KBM-7 (cell line): ENCODE measurements around the gene MYPN.
A peak's percentile ranks its signal among the peaks of the same experiment; 100 is the strongest.
"Not testable (repeated sequence)": the region's sequence is repeated elsewhere in the genome, so short reads cannot be mapped to it uniquely, and the experiment has no call there.

Experiments used
- DNase-seq: peaks from one replicate; pipeline ENCODE4 v3.0.0-alpha.2; 2015
- in situ Hi-C: fragments of 300-500 bp; cut with MboI; formaldehyde crosslinking; loops from 2 replicates; pipeline ENCODE4 v1.14.3; 2020; ENCODE audit warnings: low sequenced_read_pairs, low pct_unique_long_range_greater_than_20kb, mixed read lengths

MYPN gene

DNA sequence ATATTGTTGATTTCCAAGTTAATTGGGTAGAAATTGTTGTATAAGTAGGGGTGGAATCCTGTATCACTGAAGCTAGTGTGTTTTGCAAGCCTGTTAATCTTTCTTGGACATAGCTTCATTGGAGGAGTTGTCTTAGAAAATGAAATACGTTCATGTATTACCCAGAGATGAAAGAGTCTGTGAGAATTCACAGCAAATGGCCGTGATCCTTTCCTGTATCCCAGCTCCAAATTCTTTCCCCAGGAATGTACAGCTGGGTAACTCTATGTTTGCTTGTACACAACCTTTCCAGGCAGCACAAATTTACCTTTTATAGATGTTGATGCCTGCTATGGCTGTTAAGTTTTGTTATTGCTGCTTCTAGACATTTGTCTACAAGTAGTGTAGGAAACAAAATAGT, 18.7 kb downstream of the MYPN start:
- in situ Hi-C loops: no loop called here

DNA sequence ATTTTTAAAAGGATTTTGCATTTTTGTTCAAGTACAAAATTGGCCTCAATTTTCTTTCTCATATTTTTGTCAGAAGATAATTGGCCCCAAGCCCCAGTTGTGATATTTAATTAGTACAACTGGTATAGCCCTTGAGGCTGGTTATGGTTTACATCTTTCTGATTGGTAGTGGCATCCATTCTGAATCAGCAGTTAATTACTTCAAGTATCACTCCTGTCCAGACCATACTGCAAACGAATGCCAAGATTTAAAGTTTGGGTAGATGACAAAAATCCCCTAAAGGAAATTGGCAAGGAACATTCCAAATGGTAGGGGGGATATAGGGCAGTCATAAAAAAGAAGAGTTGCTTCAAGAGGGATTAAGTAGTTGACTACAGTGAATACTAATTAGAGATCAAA, 23.1 kb downstream of the MYPN start:
- in situ Hi-C loops: no loop called here
- no peak for DNase-seq

More for the DNA sequence above, 18.7 kb downstream of the MYPN start:
- DNase-seq: no peak

GRCh38 chr10:68133523-68133922, 24.2 kb downstream of the MYPN start:
- in situ Hi-C loops: no loop called here
- no peak for DNase-seq

DNA sequence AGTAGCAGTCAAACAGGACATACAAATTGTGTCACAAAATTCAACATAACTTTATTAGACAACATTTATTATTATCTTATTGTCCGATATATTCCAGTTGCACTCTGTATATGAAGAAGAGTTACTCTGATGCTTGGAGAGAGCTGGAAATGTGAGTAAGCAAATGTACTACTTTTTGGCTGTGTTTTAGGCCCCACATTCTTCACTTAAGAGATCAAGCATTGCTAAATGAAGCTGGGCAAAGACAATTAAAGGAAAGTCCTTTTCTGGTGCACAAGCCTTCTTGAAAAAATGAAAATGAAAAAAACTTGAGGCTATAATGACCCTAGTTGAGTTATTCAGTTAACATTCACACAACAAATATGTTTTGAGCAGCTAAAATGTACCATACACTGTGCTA, 26.1 kb downstream of the MYPN start:
- in situ Hi-C loops: no loop called here
- DNase-seq: no peak

GRCh38 chr10:68135922-68136792, 26.9 kb downstream of the MYPN start:
- in situ Hi-C loops: no loop called here
- no peak for DNase-seq

GRCh38 chr10:68137171-68137570, 27.9 kb downstream of the MYPN start:
- no peak for DNase-seq
- in situ Hi-C loops: no loop called here

- no peak for DNase-seq
- in situ Hi-C loops: no loop called here
Measured at GRCh38 chr10:68138526-68138925, 29.2 kb downstream of the MYPN start.

DNA sequence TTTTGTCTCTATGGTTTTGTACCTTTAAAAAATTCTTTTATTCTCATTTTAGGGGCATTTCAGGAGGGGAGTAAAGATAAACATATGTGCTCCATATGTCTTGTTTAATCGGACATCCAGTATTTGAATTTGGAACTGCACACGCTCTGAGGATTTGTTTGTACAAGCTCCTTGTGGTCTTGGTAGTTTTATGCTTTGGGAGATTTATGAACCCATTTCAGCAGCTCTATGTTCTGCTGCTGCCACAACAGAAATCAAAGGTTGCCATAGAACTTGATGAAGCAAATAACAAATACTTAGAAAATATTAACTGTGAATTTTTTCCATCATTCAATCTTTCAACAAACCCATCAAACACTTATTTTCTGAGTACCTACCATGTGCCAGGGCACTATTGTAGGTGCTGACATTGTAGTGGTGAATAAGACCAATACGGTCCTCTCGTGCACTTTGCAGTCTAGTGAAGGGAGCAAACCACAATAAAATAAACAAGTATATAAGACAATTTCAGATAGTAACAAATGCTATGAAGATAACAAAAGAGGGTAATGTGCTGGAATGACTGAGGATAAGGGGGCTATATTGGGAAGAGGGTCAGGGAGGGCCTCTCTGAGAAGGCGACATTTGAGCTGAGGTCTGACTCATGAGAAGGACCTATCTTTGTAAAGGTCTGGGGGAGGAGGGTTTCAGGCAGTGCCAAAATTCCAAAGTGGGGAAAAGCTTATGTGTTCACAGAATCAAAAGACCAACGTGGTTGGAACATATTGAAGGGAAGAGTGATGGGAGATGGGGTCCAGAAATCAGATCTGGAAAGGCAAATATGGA, 30.4 kb downstream of the MYPN start:
- DNase-seq: no peak
- in situ Hi-C loops: no loop called here

GRCh38 chr10:68142761-68143160, 33.5 kb downstream of the MYPN start:
- DNase-seq: no peak

GRCh38 chr10:68144709-68145108, 35.4 kb downstream of the MYPN start:
- in situ Hi-C loops: no loop called here
- DNase-seq: no peak

More at GRCh38 chr10:68142761-68143160, 33.5 kb downstream of the MYPN start:
- in situ Hi-C loops: no loop called here

DNA sequence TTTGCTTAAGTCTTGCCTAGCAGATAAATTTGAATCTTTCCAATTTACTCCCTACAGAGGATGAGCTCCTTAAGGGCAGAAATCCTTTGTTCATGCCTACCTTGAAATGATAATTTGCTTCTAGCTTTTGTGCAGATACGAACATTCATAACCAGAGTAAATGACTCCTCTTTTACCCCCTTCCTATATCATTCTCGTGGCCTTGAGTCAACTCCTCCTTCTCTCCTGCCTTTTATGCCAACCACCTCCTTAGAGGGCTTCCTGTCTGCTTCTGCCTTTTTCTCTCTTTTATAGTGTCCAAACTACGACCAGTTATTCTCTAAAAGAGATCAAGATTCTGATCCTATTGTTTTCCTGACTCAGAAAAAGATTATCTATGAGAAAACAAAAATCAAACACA, 36.4 kb downstream of the MYPN start:
- in situ Hi-C loops: no loop called here
- DNase-seq: no peak

DNA sequence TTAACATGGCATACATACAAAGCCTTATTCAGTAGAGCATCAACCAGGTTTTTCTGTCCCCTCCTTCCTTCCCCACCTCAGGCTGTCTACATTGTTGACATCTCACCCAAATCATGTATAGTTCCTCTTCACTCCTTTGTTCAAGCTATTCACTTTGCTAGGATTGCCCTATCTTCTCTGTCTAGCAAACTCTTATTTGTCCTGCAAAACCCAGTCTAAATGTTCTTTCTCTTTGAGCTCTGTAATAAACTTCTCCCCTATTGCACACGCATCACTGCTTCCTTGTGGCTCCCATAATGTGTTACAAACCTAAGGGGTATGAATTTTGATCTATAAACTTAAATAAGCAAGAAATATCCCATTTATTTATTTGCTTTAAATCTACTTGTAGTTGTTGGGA, 36.8 kb downstream of the MYPN start:
- no peak for DNase-seq
- in situ Hi-C loops: no loop called here

GRCh38 chr10:68151453-68151852, 42.2 kb downstream of the MYPN start:
- DNase-seq: no peak
- in situ Hi-C loops: loop anchor here (25.0 kb wide), 1 partner anchor 289 kb away; no protein-coding TSS in a partner anchor

GRCh38 chr10:68153473-68154210, 44.4 kb downstream of the MYPN start:
- peak; percentile 15 for DNase-seq
- in situ Hi-C loops: loop anchor here (25.0 kb wide), 1 partner anchor 291 kb away; no protein-coding TSS in a partner anchor

- DNase-seq: no peak
- in situ Hi-C loops: loop anchor here (25.0 kb wide), 1 partner anchor 292 kb away; no protein-coding TSS in a partner anchor
Measured at GRCh38 chr10:68154211-68154497, 44.9 kb downstream of the MYPN start.

GRCh38 chr10:68155615-68156210, 46.4 kb downstream of the MYPN start:
- in situ Hi-C loops: loop anchor here (25.0 kb wide), 1 partner anchor 293 kb away; no protein-coding TSS in a partner anchor

GRCh38 chr10:68156373-68157185, 47.3 kb downstream of the MYPN start:
- peak; percentile 70 for DNase-seq
- in situ Hi-C loops: loop anchor here (25.0 kb wide), 1 partner anchor 294 kb away; no protein-coding TSS in a partner anchor

More at GRCh38 chr10:68155615-68156210, 46.4 kb downstream of the MYPN start:
- DNase-seq: no peak

- in situ Hi-C loops: loop anchor here (25.0 kb wide), 1 partner anchor 295 kb away; no protein-coding TSS in a partner anchor
Measured at GRCh38 chr10:68157522-68157921, 48.2 kb downstream of the MYPN start.

More at GRCh38 chr10:68157522-68157921, 48.2 kb downstream of the MYPN start:
- not testable (repeated sequence) for DNase-seq
